HG02678 (cell line): ENCODE data around the gene TRPV5.

Source experiments
- ATAC-seq: cut with Tn5 transposase; IDR thresholded peaks from one replicate; pipeline ENCODE4 v1.9.1; 2021; ENCODE audit warnings: mild to moderate bottlenecking, moderate library complexity; ENCODE audit not compliant: unreplicated experiment

TRPV5 gene

GRCh38 chr7:142910481-142910880, 23.1 kb downstream of the TRPV5 start:
- ATAC-seq = no peak

GRCh38 chr7:142910031-142910433, 23.5 kb downstream of the TRPV5 start:
- ATAC-seq = no peak

- no peak for ATAC-seq
Measured at GRCh38 chr7:142908921-142909890, 24.3 kb downstream of the TRPV5 start.

- no peak for ATAC-seq
Measured at GRCh38 chr7:142908290-142908689, 25.3 kb downstream of the TRPV5 start.

GRCh38 chr7:142906643-142907042, 26.9 kb downstream of the TRPV5 start:
- no peak for ATAC-seq

- no peak for ATAC-seq
Measured at GRCh38 chr7:142905759-142906158, 27.8 kb downstream of the TRPV5 start.

GRCh38 chr7:142904128-142904527, 29.4 kb downstream of the TRPV5 start:
- ATAC-seq = no peak

GRCh38 chr7:142901426-142902259, 31.9 kb downstream of the TRPV5 start:
- ATAC-seq = no peak

GRCh38 chr7:142899661-142900060, 33.9 kb downstream of the TRPV5 start:
- ATAC-seq = no peak

GRCh38 chr7:142898377-142899170, 35.0 kb downstream of the TRPV5 start:
- ATAC-seq = no peak

- no peak for ATAC-seq
Measured at GRCh38 chr7:142897691-142898090, 35.9 kb downstream of the TRPV5 start.

GRCh38 chr7:142896741-142897379, 36.7 kb downstream of the TRPV5 start:
- ATAC-seq = no peak

- no peak for ATAC-seq
Measured at GRCh38 chr7:142896151-142896550, 37.4 kb downstream of the TRPV5 start.

- no peak for ATAC-seq
Measured at GRCh38 chr7:142894985-142895593, 38.5 kb downstream of the TRPV5 start.

- no peak for ATAC-seq
Measured at GRCh38 chr7:142894112-142894984, 39.2 kb downstream of the TRPV5 start.

- no peak for ATAC-seq
Measured at GRCh38 chr7:142892951-142893350, 40.6 kb downstream of the TRPV5 start.

GRCh38 chr7:142891490-142892082, 42.0 kb downstream of the TRPV5 start:
- ATAC-seq = no peak

GRCh38 chr7:142890874-142891485, 42.6 kb downstream of the TRPV5 start:
- ATAC-seq = no peak
